Medulla oblongata (tissue), 1 donor: ENCODE measurements around the gene CYB561D1.

ENCODE experiments used
- DNase-seq: peaks from one replicate; pipeline ENCODE4 v3.0.0-alpha.2; 2015; ENCODE audit errors: extremely low spot score

CYB561D1 gene

DNA sequence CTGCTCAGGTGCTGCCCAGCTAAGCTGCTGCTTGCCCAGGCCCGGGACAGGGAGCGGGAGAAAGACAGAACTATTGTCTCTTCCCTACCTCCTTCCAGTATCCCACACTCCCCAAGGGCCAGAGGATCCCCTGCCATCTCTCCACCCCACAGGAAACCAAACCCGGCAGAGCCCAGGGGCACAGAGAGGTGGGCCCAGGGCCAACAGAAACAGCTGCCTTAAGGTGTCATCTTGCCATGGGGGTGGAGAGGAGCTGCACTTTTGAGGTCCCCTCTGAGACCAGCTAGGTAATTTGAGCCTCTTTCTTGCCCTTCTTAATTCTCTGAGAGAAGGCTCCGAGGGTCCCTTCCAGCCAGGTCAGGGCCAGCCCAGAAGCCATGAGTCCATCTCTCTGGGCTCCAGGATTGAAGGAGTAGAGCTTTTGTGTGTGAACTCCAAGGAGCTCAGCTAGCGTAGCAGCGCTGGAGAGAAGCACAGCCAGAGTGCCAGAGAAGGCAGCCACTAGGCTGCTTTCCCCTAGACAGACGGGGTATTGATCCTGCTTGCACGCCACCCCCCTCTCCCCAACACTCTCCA, 36.1 kb downstream of the CYB561D1 start:
- DNase-seq = no peak

DNA sequence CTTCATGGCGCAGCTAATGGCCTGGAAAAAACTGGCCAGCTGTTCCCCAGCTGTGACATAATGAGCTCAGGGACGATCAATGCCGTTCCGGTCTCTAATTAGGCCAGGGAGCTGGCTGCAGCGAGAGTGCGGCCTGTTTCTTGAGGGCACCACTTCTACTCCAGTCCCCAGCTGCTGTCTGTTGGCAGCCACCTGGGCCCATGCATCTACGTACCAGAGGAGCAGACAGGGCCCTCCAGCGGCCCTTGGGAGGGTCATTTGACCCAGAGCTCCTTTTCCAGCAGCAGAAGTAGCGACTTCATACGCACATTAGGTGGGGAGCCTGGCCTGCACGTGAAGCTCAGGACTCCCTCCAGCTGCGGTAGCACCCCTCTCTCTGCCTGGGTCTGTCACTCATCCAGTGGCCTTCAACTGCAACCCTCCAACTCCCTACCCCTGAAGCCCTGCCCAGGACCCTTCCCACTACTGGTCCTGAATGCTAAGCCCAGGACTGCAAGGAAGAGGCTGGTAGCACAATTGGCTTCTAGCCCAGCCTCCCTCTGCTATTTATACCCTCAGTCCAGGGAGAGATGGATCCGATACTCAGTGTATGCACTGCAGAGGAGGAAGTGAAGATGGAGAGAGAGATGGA, 36.7 kb downstream of the CYB561D1 start:
- peak; percentile 54 for DNase-seq

DNA sequence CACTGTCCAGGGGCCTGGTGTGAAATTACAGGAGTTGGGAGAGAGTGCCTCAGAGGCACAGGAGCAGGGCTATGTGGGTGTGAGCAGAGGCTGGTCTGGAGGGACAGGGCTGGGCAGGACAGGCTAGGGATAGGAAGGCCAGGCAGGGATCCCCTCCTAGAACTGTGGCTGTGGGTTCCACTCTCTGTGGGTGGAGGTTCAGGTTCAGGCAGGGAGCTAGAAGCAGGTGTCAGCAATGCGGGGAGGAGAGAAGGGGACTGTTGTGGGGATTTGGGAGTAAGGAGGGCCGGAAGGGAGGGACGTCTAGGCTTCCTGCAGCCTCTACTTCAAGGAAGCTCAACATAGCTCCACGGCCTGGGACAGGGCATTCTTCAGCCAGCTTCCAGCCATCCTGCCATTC, 37.5 kb downstream of the CYB561D1 start:
- DNase-seq = no peak

DNA sequence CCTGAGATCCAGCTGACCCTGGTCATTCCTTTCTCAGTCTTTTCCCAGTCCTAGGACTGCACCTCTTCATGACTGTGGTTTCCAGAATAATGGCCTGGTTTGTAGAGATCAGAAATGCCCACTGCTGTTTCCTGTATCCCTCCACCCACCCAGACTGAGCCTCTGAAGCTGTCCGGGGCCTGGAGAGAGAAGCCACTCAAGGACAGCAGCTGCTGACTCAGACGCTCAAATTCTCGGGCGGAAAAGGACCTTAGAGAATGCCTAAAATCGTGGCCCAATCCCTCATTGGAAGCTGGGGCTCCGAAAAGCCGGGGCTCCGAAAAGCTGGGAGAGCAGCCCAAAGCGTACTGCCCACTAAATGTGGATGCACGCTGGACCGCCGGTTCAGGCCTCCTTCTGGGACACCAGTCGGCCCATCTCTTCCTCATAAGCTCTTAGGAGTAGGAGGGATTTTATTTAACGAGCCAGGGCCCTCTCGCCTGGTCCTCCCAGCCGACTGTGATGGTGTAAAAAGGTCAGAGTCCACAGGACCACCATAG, 38.0 kb downstream of the CYB561D1 start:
- no peak for DNase-seq

DNA sequence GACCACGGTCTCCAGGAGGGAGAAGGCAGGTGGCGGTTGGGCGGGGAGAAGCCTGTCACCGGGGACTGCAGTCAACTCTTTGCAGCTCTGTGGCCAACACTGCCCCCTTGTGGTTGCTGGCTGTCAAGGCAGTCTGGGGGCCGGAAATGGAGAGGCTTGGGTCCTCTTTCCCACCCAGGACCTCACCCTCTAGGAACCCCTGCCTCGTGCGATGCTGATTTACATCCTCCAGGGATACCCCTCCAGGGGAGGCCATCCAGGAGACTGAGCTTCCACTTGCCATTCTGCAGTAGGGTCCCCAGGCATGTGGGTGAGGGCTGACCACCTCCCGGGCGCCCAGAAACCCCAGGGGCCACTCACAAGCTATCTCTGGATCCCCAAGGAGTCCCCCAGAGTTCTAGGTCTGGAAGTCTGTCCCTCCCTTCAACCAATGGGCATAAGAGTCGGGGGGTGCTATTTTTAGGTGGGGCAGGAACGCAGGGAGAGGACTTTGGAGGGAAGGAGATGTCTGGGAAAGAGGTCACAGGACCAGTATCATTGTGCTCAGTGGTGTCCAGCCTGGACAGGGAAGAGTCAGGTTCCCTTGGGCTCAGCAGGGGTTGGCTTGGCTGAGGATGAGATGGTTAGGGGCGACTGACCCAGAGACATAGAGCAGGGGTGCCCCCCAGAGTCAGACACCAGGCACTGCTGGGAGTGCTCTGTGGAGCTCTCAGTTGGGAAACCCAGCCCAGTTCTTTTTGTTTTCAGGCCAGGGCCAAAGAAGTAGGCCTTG, 38.7 kb downstream of the CYB561D1 start:
- DNase-seq = peak; percentile 90

DNA sequence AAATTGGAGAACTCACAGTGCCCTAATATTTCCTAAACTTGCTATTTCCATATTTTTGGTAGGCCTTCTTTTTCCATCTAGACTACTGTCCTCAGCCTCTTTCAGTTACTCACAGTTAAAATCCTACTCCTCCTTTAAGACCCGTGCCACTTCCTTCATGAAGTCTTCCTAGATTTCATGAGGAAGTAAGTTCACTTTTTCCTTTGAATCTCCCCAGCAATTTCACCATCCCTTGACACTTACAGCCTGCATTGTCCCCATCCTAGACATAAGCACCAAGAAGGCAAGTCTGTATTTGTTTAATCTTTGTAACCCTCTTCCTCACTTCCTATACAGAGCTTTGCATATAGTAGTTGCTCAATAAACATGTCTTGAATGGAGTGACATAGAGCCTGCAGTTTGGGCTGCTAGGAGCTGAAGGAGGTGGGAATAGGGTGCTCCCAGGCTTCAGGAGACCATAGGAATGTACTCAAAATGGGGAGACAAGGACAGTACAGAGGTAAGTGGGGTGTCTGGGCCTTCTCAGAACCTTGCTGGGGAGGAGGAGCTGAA, 40.5 kb downstream of the CYB561D1 start:
- DNase-seq = no peak

DNA sequence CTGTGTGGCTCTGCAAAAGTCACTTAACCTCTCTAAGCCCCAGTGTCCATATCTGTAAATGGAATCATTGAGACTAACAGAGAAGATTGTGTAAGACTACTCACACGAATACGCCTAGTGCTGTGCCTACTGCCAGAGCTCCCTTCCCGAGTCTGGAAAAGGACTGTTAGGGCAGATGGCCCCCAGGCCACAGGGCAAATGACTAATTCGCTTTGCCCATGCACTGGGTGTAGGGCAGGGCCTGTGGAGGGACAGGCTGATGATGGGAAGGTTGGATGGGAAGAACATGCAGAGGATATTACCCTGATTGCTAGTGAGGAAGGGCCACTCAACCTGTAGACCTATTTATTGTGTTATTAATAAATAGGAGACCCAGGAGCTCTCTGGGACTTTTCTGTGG, 41.6 kb downstream of the CYB561D1 start:
- no peak for DNase-seq

DNA sequence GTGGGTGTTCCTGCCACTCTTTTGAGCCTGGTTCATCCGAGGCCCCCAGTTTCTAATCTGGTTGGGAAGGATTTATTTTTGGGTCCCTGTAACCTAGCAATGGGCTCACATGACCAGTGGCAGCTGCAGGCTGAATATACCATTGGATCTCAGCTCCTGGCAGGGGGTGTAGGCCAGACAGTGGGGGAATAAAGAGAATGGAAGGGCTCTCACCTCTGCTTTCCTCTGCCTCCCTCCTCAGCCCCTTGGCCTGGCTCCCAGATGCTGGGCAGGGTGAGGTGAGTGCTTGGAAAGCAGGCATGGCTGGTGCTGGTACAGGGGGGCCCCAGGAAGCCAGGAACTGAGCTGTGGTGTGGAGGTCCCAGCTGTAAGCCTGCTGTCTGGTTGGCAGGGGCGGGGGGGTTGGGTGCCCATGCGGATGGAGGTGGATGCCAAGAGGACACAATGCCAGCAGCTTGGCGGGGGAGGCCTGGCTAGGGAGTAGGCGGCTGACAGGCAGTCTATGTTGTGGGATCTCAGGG, 42.1 kb downstream of the CYB561D1 start:
- DNase-seq = peak; percentile 66

DNA sequence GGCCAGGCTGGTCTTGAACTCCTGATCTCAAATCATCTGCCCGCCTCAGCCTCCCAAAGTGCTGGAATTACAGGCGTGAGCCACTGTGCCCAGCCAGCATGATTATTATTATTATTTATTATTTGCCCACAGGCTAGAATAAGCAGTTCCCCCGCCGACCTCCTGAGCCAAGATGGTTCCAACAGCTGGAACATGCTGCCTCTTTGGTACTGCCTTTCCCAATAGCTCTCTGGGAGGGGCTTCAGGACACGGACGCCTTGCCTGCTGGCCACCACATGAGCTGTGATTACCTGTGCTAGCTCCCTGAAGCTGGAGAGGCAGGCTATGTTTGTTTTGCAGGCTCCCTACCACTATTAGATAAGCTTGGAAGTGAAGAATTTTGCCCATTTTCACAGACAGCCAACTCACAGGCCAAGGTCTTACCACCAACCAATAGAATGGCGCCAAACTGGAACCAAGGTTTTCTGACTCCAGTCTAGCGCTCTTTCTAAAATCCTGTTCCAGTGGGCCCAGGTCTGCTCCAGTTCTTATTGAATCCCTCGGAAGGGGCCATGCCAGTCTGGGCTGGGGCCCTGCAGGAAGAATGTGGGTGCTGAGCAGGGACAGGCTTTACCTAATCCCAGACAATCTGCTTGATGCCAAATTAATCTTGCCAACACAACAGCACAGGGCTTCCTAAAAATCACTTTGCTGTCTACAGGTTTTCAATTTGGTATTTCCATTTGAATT, 43.7 kb downstream of the CYB561D1 start:
- no peak for DNase-seq

DNA sequence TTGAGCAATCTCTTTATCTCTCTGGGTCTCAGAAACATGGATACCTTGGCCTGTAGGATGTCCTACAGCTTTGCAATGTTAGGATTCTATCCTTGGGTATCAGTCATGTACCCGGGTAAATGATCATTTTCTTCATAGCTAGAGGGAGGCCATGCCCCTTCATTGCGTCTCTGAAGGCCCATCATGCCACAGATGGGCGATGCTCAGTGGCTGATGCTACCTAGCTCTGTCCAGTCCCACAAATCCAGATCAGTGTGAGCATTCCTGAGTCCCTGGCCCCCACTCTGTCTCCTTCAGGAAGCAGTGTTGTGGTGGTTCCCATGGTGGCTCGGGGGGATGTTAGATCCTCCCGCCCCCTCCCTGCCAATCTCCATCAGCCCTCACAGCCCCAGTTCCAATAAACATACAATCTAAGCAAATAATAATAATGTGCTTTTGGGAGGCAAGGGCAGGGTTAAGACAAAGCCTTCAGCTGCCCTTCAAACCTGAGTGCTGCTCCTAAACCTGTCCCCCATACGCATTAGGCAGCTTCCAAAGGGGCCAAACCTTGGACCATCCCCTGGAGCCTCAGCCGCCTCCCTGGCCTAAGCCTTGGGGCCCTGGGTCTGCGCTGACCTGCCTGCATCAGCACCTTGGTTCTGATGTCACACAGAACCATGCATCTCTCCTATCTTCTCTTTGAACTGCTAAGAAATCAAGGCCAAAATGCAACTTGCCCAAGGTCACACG, 45.1 kb downstream of the CYB561D1 start:
- no peak for DNase-seq

DNA sequence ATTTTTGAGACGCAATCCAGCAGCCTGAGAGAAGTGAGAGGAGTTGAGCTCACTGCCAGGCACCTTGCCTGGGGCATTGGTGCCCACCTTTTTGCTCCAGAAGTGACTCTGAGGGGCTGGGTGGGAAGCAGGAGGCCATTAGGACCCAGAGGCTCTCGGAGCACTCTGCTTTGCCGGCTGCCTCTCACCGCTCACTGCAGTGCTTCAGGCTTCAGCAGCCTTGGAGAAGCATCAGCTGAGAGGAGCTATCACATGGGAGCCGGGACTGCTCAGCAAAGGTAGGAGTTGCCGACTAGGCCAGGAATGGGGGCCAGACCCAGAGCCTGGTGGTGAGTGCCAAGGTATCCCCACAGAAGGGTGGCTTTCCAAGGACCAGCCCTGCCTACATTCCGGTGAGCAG, 45.8 kb downstream of the CYB561D1 start, which contains the start of gene GPR61:
Gene GPR61, plus strand, starts transcription at position 197 of the 400 bp plus-strand sequence. CDS start 3,151 bp downstream, outside the sequence.
- DNase-seq = no peak

DNA sequence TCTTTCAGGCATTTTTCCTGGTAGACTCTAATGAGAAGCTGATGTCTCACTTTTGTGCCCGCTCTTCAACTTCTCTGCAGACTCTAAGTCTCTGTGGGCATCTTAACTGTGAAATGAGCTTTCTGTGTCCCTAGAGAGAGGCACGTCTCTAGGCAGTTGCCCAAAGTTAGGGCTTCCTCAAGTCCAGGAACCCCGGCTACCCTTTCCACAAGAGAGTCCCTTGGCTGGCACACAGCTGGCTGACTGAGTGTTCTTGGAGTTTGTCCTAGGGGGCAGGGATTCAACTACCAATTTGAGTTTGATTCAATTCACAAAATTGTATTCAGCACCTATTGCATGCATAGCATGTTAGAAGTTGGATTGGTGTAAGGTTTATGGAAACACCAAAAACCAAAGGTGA, 47.2 kb downstream of the CYB561D1 start:
- DNase-seq = peak; percentile 62

DNA sequence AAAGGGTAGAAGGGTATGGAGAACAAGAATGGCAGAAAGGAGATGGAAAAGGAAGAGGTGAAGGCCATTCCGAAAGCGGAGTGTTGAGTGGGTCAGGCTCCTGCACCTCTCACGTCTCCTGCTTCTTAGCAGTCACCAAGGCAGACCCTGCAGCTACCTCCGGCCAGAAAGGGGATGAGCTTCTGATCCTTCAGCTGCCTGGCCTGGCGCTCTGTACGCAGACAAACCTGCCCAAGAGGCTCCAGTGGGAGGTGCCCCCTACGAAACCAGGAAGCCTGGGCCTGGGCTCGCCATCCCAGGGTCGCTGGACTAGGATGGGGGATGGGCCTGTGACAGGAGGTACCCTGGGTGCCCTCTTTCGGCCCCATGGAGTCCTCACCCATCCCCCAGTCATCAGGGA, 48.8 kb downstream of the CYB561D1 start:
- DNase-seq = no peak

DNA sequence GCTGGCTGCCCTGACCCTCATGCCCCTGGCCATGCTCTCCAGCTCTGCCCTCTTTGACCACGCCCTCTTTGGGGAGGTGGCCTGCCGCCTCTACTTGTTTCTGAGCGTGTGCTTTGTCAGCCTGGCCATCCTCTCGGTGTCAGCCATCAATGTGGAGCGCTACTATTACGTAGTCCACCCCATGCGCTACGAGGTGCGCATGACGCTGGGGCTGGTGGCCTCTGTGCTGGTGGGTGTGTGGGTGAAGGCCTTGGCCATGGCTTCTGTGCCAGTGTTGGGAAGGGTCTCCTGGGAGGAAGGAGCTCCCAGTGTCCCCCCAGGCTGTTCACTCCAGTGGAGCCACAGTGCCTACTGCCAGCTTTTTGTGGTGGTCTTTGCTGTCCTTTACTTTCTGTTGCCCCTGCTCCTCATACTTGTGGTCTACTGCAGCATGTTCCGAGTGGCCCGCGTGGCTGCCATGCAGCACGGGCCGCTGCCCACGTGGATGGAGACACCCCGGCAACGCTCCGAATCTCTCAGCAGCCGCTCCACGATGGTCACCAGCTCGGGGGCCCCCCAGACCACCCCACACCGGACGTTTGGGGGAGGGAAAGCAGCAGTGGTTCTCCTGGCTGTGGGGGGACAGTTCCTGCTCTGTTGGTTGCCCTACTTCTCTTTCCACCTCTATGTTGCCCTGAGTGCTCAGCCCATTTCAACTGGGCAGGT, 49.5 kb downstream of the CYB561D1 start:
- DNase-seq = no peak

DNA sequence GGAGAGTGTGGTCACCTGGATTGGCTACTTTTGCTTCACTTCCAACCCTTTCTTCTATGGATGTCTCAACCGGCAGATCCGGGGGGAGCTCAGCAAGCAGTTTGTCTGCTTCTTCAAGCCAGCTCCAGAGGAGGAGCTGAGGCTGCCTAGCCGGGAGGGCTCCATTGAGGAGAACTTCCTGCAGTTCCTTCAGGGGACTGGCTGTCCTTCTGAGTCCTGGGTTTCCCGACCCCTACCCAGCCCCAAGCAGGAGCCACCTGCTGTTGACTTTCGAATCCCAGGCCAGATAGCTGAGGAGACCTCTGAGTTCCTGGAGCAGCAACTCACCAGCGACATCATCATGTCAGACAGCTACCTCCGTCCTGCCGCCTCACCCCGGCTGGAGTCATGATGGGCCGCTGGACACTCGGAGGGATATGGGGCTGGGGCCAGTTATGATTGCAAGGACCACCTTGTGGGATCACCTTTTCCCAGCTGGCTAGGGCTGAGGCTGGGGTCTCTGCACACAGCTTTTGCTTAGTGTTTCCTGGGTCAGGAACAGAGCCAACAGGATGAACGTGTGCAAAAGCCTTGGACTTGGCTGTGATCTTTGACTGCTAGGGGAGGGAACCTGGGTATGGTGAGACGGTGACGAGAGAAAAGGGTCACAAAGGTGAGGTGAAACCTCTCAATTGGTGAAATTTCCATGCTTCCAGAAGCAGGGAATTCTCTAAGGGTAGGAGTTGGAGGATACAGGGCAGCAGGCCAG, 50.3 kb downstream of the CYB561D1 start:
- DNase-seq = no peak

DNA sequence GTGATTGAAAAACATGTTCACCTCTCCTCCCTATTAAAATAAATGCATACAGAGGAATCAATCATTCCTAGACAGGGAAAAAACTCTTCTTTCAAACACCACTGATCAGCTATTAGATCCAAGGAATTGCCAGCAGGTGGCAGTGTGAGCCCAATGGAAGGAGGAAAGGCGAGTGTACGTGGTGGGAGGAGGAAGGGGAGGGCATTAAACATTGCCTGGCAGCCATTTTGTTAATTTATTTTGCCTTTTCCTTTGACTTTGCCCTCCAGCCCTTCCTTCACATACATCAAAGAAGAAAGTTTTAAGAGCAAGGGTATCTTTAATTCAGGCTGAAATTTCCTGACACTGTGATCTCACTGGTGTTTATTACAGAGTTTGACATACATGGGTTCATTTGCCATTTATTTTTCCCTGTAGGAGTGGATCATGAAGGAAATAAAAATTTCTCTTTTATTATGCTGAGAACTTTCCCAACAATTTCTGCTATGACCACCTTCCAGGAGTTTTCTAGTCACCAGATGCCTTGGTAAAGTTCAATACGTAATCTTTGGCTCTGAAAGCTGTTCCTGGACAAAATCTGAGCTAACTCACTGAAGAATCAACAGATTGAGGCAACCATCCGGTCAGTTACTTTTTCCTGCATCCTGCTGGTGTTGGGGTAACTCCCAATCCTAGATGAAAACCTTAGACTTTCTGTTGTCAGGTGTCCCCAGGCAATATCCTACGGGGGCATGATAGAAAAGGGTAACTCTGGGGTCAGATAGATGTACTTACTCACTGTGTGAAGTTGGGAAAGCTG, 52.6 kb downstream of the CYB561D1 start:
- peak; percentile 98 for DNase-seq

DNA sequence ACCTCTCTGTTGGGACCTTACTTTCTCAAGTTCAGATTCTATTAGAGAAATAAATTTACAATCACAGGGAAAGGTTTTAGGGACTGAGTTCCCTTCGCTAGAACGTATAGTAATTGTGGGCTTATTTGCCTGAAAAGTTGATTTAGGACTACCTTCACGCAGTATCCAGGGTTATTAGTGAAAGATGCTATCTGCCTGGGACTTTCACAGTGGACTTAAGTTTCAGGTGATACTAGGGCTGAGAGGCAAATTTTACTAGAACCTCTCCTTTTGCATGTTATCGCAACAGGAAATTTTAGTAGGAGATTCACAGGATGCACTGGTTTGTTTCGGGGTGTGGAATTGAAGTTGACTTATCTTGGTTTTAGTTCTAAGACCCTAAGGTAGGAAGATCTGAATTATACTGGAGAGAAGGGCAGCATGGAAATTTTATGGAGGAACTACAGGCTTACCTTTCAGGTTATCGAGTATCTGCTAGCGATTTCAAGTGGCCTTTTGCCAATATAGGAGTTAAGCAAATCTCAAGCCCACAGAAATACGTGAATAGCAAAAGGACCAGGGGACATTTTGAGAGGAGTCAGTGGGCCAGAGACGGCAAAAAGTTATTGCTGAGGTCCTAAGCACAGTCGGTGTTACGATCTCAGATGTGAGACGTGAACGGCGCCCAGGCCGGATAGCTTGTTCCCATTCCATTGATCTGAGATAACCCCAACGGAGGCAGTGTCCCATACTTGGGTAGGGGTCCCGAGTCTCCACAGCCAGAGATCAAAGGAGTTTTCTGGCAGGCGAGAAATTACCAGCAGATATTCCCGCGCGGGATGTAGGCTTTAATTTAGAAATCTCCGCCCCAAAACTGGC, 53.8 kb downstream of the CYB561D1 start:
- peak; percentile 40 for DNase-seq
